ENCODE data around the gene LHX1. TPM values are rescaled to one million over a fixed set of nuclear protein-coding genes. Genes with fewer than 3 reads are reported as not detected.

Gene LHX1
- total and polyA plus RNA-seq, 2 donors (not counting 1 experiment from before 2014, with no cell fraction given): not detected

- Histone ChIP-seq H3K9me3 (ENCODE audit: control insufficient read depth, insufficient read depth, low read depth, low read length) (no peaks in the 10 kb centered on the region), H3K4me3 (replicated peaks in 1 of 4; ENCODE audit: control extremely low read depth in 1 of 4, insufficient read depth in 1 of 4, low read depth in 3 of 4, low read length in 4 of 4) (no peak overlapping the region), H3K4me1 (ENCODE audit: control insufficient read depth, extremely low read depth, insufficient read depth, low read length) (no peaks in the 10 kb centered on the region), H3K27me3 (ENCODE audit: control insufficient read depth, insufficient read depth, low read length) (peaks cover 90% of the 10 kb centered on the region), H3K79me2 (ENCODE audit: control insufficient read depth, insufficient read depth, low read length) (no peaks in the 10 kb centered on the region), H3K36me3 (ENCODE audit: control insufficient read depth, insufficient read depth, low read length) (no peaks in the 10 kb centered on the region), H3K27ac (ENCODE audit: insufficient read depth, low read length) (no peak overlapping the region), H3K4me2 (ENCODE audit: extremely low read depth, insufficient read depth, low read length) (no peak overlapping the region), H2AFZ (ENCODE audit: low read length) (no peak overlapping the region), H3K9ac (ENCODE audit: insufficient read depth, low read length) (no peak overlapping the region), H4K20me1 (ENCODE audit: control insufficient read depth, extremely low read depth, insufficient read depth, low read length) (no peaks in the 10 kb centered on the region)
- TF ChIP-seq CTCF (conservative IDR thresholded peaks at IDR 0.05 in 1 of 2, IDR thresholded peaks at IDR 0.05 in 1 of 2; ENCODE audit: low read depth in 1 of 2, low read length in 2 of 2) (no peak), EZH2 (IDR thresholded peaks at IDR 0.05; ENCODE audit: low read length, missing control alignments) (no peak)
- DNase-seq (ENCODE audit: low read depth in 2 of 2): no peak
Measured at GRCh38 chr17:36930583-36930900, 6.7 kb upstream of the LHX1 start.

- H3K4me3 ChIP-seq (replicated peaks in 1 of 4; ENCODE audit: control extremely low read depth in 1 of 4, insufficient read depth in 1 of 4, low read depth in 3 of 4, low read length in 4 of 4): no peak overlapping the region
- no peak overlapping the region for H3K4me2 ChIP-seq (ENCODE audit: extremely low read depth, insufficient read depth, low read length)
- H3K27me3 ChIP-seq (ENCODE audit: control insufficient read depth, insufficient read depth, low read length): peaks cover 95% of the 10 kb centered on the region
- no peak overlapping the region for H3K9ac ChIP-seq (ENCODE audit: insufficient read depth, low read length)
- H2AFZ ChIP-seq (ENCODE audit: low read length): no peak overlapping the region
- H3K79me2 ChIP-seq (ENCODE audit: control insufficient read depth, insufficient read depth, low read length): no peaks in the 10 kb centered on the region
- no peaks in the 10 kb centered on the region for H3K36me3 ChIP-seq (ENCODE audit: control insufficient read depth, insufficient read depth, low read length)
- H3K4me1 ChIP-seq (ENCODE audit: control insufficient read depth, extremely low read depth, insufficient read depth, low read length): no peaks in the 10 kb centered on the region
- no peak for DNase-seq (ENCODE audit: low read depth in 2 of 2)
- no peak overlapping the region for H3K27ac ChIP-seq (ENCODE audit: insufficient read depth, low read length)
- TF ChIP-seq CTCF (conservative IDR thresholded peaks at IDR 0.05 in 1 of 2, IDR thresholded peaks at IDR 0.05 in 1 of 2; ENCODE audit: low read depth in 1 of 2, low read length in 2 of 2): no peak
- no peak for TF ChIP-seq EZH2 (IDR thresholded peaks at IDR 0.05; ENCODE audit: low read length, missing control alignments)
- H3K9me3 ChIP-seq (ENCODE audit: control insufficient read depth, insufficient read depth, low read depth, low read length): no peaks in the 10 kb centered on the region
- H4K20me1 ChIP-seq (ENCODE audit: control insufficient read depth, extremely low read depth, insufficient read depth, low read length): no peaks in the 10 kb centered on the region
Measured at GRCh38 chr17:36931096-36931696, 6.1 kb upstream of the LHX1 start.

GRCh38 chr17:36931697-36932382 is 5.4 kb upstream of the LHX1 start:
- H3K27ac ChIP-seq (ENCODE audit: insufficient read depth, low read length): no peak overlapping the region
- no peaks in the 10 kb centered on the region for H3K79me2 ChIP-seq (ENCODE audit: control insufficient read depth, insufficient read depth, low read length)
- no peak overlapping the region for H3K9ac ChIP-seq (ENCODE audit: insufficient read depth, low read length)
- no peaks in the 10 kb centered on the region for H4K20me1 ChIP-seq (ENCODE audit: control insufficient read depth, extremely low read depth, insufficient read depth, low read length)
- H2AFZ ChIP-seq (ENCODE audit: low read length): no peak overlapping the region
- peak in 1 of 2 donors; percentile 33 for DNase-seq (ENCODE audit: low read depth in 2 of 2)
- H3K36me3 ChIP-seq (ENCODE audit: control insufficient read depth, insufficient read depth, low read length): no peaks in the 10 kb centered on the region
- no peak for TF ChIP-seq CTCF (conservative IDR thresholded peaks at IDR 0.05 in 1 of 2, IDR thresholded peaks at IDR 0.05 in 1 of 2; ENCODE audit: low read depth in 1 of 2, low read length in 2 of 2)
- TF ChIP-seq EZH2 (IDR thresholded peaks at IDR 0.05; ENCODE audit: low read length, missing control alignments): peak; percentile 91
- H3K4me3 ChIP-seq (replicated peaks in 1 of 4; ENCODE audit: control extremely low read depth in 1 of 4, insufficient read depth in 1 of 4, low read depth in 3 of 4, low read length in 4 of 4): peak overlapping the region in 1 of 4 experiments; percentile 17
- no peaks in the 10 kb centered on the region for H3K4me1 ChIP-seq (ENCODE audit: control insufficient read depth, extremely low read depth, insufficient read depth, low read length)
- H3K4me2 ChIP-seq (ENCODE audit: extremely low read depth, insufficient read depth, low read length): peak overlapping the region; percentile 63
- H3K27me3 ChIP-seq (ENCODE audit: control insufficient read depth, insufficient read depth, low read length): peaks cover 97% of the 10 kb centered on the region
- no peaks in the 10 kb centered on the region for H3K9me3 ChIP-seq (ENCODE audit: control insufficient read depth, insufficient read depth, low read depth, low read length)

Measured in fibroblast of lung (primary cell).